Adrenal gland (tissue), 12 donors: ENCODE data around the gene UNC5A. TPM values are rescaled to one million over a fixed set of nuclear protein-coding genes. Genes with fewer than 3 reads are reported as not detected.

Source experiments
- DNase-seq, 7 donors: peaks; one replicate each; pipeline ENCODE4 v3.0.0-alpha.2; 2019 to 2020
- H3K27ac ChIP-seq, 5 donors: fragments of 200-600 bp; sonication (generic) in 4 of 5; 1 replicate in 3 of 5; 2 replicates in 2 of 5; pipeline versions ENCODE4 v1.5.1 to v1.8.0; 2016 to 2020; ENCODE audit warnings: mild to moderate bottlenecking in 1 of 5
- H3K27me3 ChIP-seq: fragments of 200-600 bp; 2 replicates; pipeline ENCODE4 v1.8.0; 2021
- H3K36me3 ChIP-seq, 2 donors: fragments of 200-600 bp; replicated peaks in 1 of 2; 1 replicate in 1 of 2; 2 replicates in 1 of 2; pipeline versions ENCODE4 v1.5.1 to v1.8.0; 2018 to 2022
- H3K4me1 ChIP-seq, 2 donors: fragments of 200-600 bp; replicated peaks in 1 of 2; 1 replicate in 1 of 2; 2 replicates in 1 of 2; pipeline versions ENCODE4 v1.5.1 to v1.8.0; 2018 to 2021
- H3K4me3 ChIP-seq, 4 donors: fragments of 200-600 bp; sonication (generic) in 3 of 4; one replicate each; pipeline ENCODE4 v1.5.1; 2016 to 2018
- H3K9me3 ChIP-seq, 3 donors: fragments of 200-600 bp; sonication (generic) in 1 of 3; replicated peaks in 1 of 3; 1 replicate in 2 of 3; 2 replicates in 1 of 3; pipeline versions ENCODE4 v1.5.1 to v1.8.0; 2016 to 2021
- POLR2A ChIP-seq, 2 donors: fragments of 450-650 bp; IDR thresholded peaks; one replicate each; pipeline ENCODE4 v1.6.1; 2017; ENCODE audit warnings: antibody characterized with exemption in 2 of 2, mild to moderate bottlenecking in 2 of 2, moderate library complexity in 1 of 2
- WGBS, 4 donors: extraction: QIAGEN DNeasy Blood & Tissue Kit in 2 of 4; methylation state at CpG; one replicate each; pipeline versions ENCODE4 v1.1.5 to v1.1.7; 2013 to 2017; 5-methylcytosine and 5-hydroxymethylcytosine counted together
- intact Hi-C, 2 donors: fragments of 100-400 bp; cut with DNase I; formaldehyde crosslinking; loops; one replicate each; pipeline versions ENCODE4 v1.14.1 to v1.15.0; 2022 to 2023
- polyA plus RNA-seq, 3 donors: library from polyadenylated mRNA; stranded (reverse); fragments of 200-250 nt in 2 of 3; fragments of 350-450 nt in 1 of 3; fragmentation: Illumina TruSeq in 1 of 3; extraction: RNeasy Lipid Tissue Mini Kit (QIAGEN cat#74804) in 1 of 3; gene quantifications; one replicate each; pipeline ENCODE4 v1.2.3, GENCODE V29; 2013 to 2014
- total RNA-seq, 9 donors: library from RNA; depleted of rRNA in 4 of 9; stranded (reverse); fragments of >200 nt in 4 of 9; fragments of 120-200 nt in 1 of 9; fragmentation: NEBNext Ultra II Directional in 1 of 9; extraction: Animal tissue kit (Norgen Biotek cat#: 25700) in 1 of 9; gene quantifications; one replicate each; pipeline versions ENCODE4 v1.1.0 to v1.2.4, GENCODE V29; 2013 to 2023
- TF ChIP-seq, protein P1 (sequence below), 6 experiments: fragments of 450-650 bp in 4 of 6; fragments of 200-600 bp in 2 of 6; sonication (generic) in 1 of 6; IDR thresholded peaks; 1 replicate in 5 of 6; 2 replicates in 1 of 6; pipeline versions ENCODE4 v1.5.1 to v1.8.0; 2016 to 2021; ENCODE audit warnings: antibody characterized with exemption in 6 of 6, mild to moderate bottlenecking in 2 of 6, moderate library complexity in 1 of 6
- donor health status: healthy with polysubstance abuse.
- donor health status: Bipolar disorder and iron deficiency.
- donor health status: DM: yes; HTN: yes; CAD: no.
- donor health status: DM: no; HTN: no; CAD: no.
- donor health status: DM: no; HTN: no; CAD: no.
- donor health status: DM: yes; HTN: yes; CAD: no.

The UNC5A gene
- total and polyA plus RNA-seq, 12 donors = 0.06 to 19.7 (median 3.5) TPM; not detected in 2

DNA sequence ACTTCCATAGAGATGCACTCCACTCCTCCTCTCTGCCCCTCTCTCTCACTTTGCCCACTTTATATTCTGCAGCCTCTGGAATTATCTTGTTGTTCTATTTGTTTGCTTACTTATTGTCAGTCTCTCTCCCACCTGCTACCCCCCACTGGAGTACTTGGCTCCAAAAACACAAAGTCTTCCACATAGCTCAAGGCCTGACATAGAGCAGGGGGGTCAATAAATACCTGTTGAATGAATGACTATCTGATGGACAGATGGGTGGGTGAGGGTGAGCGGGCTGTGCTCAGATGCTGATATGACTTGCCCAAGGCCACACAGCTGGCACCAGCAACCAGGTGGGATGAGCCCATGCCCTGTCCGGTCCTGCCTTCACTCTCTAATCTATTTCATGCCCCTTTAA lies 13.4 kb upstream of the UNC5A start:
- DNase-seq = no peak
- H3K27me3 ChIP-seq = peaks cover 15% of the 10 kb centered on the region
- H3K4me3 ChIP-seq = no peak overlapping the region
- no peak for TF ChIP-seq POLR2A (IDR thresholded peaks at IDR 0.05)
- TF ChIP-seq, protein P1, sequence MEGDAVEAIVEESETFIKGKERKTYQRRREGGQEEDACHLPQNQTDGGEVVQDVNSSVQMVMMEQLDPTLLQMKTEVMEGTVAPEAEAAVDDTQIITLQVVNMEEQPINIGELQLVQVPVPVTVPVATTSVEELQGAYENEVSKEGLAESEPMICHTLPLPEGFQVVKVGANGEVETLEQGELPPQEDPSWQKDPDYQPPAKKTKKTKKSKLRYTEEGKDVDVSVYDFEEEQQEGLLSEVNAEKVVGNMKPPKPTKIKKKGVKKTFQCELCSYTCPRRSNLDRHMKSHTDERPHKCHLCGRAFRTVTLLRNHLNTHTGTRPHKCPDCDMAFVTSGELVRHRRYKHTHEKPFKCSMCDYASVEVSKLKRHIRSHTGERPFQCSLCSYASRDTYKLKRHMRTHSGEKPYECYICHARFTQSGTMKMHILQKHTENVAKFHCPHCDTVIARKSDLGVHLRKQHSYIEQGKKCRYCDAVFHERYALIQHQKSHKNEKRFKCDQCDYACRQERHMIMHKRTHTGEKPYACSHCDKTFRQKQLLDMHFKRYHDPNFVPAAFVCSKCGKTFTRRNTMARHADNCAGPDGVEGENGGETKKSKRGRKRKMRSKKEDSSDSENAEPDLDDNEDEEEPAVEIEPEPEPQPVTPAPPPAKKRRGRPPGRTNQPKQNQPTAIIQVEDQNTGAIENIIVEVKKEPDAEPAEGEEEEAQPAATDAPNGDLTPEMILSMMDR (IDR thresholded peaks at IDR 0.05) = no peak
- H3K9me3 ChIP-seq = no peaks in the 10 kb centered on the region
- H3K36me3 ChIP-seq = no peaks in the 10 kb centered on the region
- H3K27ac ChIP-seq = no peak overlapping the region
- WGBS, 4 donors = 28 to 68% (median 55%) methylated on average over 2 of the region's 2 CpGs
- no peaks in the 10 kb centered on the region for H3K4me1 ChIP-seq
- intact Hi-C loops = no loop called here

DNA sequence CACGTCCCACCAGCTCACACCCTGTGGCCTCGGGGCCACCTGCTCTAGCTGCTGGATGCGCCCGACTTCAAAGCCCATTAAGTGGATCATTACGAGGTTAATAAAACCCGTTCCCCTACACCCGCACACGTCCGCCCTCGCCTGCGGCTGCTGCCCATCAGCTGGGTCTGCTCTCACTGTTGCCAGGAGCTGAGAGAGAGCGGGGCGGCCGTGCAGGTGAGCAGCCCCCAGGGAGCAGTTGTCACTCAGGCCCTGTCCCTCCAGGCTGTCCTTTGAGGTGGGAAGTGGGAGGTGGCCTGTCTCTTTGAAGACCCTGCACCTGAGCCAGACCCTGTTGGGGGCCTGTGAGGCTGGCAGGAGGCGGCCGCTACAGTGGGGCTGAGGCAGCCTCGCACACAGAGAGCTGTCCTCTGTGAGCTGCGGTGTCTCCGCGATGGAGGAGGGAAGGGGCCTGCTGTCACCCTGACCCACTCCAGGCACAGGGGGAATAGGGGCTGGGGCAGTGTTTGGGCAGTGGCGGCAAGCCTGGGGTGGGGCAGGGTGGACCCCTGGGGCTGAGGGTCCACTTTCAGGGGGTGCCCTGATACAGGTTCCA lies 12.8 kb upstream of the UNC5A start:
- TF ChIP-seq POLR2A (IDR thresholded peaks at IDR 0.05) = no peak
- TF ChIP-seq, protein P1 (IDR thresholded peaks at IDR 0.05) = no peak
- no peaks in the 10 kb centered on the region for H3K9me3 ChIP-seq
- intact Hi-C loops = no loop called here
- H3K4me1 ChIP-seq = no peaks in the 10 kb centered on the region
- no peak for DNase-seq
- H3K27ac ChIP-seq = no peak overlapping the region
- 42 to 55% (median 48%) methylated on average over 18 to 21 of the region's 21 CpGs for WGBS, 4 donors
- H3K27me3 ChIP-seq = peaks cover 15% of the 10 kb centered on the region
- no peak overlapping the region for H3K4me3 ChIP-seq
- no peaks in the 10 kb centered on the region for H3K36me3 ChIP-seq

DNA sequence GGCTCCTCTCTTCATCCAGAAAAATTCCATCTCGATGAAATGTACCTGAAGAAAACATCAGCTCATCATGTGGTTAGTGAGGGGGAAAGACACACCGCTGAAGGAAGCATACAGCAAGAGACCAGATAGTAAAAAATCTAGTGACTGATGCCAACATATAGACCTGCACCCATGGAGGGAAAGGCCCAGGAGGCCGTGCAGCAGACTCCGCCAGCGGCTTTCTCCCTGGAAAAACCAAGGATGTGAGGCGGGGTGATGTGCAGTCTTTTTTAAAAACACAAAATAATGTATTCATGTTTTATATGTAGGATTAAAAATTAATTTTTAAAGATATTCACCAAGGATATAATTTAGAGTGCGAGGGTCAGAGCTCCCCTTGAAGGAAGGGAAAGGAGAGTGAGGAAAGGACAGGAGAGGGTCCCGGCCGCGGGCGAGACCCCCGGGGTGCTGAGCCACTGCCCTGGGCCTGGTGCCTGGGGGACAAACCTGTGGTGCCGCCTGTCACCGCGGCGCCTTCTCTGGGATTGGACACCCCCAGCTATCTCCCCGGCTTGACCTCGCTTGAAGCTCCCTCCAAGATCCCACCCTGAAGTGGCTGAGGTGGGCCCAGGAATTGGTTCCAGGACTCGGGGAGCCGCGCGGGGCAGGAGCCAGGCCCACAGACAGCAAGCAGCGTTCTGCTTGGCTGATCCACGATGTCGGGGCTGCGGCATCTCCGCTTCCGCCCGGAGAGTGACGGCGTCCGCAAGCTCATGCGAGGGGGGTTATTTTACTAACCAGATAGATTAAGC lies 12.1 kb upstream of the UNC5A start:
- no peaks in the 10 kb centered on the region for H3K36me3 ChIP-seq
- WGBS, 4 donors = 74 to 80% (median 79%) methylated on average over 25 to 33 of the region's 33 CpGs
- no peak overlapping the region for H3K4me3 ChIP-seq
- no peak overlapping the region for H3K27ac ChIP-seq
- no peak for DNase-seq
- intact Hi-C loops = no loop called here
- peaks cover 10% of the 10 kb centered on the region for H3K27me3 ChIP-seq
- H3K9me3 ChIP-seq = no peaks in the 10 kb centered on the region
- no peaks in the 10 kb centered on the region for H3K4me1 ChIP-seq
- TF ChIP-seq, protein P1 (IDR thresholded peaks at IDR 0.05) = no peak
- no peak for TF ChIP-seq POLR2A (IDR thresholded peaks at IDR 0.05)

DNA sequence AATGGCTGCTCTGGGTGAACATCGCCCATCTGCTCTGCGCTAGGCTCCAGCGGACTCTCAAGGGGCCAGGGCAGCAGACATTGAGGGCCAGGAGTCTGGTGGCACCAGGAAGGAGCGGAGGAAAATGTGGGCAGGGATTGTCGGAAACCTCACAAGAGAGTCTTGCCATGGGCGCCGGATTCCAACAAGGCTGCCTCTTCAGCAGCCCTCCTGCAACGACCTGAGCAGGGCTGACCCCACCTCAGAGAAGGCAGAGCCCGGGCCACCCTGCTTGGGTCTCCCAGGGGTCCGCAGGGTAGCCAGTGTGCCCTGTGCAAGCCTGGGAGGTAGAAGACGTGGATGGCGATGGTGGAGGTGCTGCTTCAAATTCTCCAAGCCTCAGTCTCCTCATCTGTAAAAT lies 11.4 kb upstream of the UNC5A start:
- intact Hi-C loops = no loop called here
- no peaks in the 10 kb centered on the region for H3K4me1 ChIP-seq
- H3K36me3 ChIP-seq = no peaks in the 10 kb centered on the region
- no peaks in the 10 kb centered on the region for H3K9me3 ChIP-seq
- H3K4me3 ChIP-seq = no peak overlapping the region
- no peak for DNase-seq
- H3K27me3 ChIP-seq = peaks cover 8% of the 10 kb centered on the region
- WGBS, 4 donors = 81 to 90% (median 83%) methylated on average over 11 to 12 of the region's 12 CpGs
- TF ChIP-seq, protein P1 (IDR thresholded peaks at IDR 0.05) = no peak
- TF ChIP-seq POLR2A (IDR thresholded peaks at IDR 0.05) = no peak
- H3K27ac ChIP-seq = no peak overlapping the region
